HepG2 (cell line): Measurements from ENCODE around the gene STOML1. TPM values are rescaled to one million over a fixed set of nuclear protein-coding genes. Genes with fewer than 3 reads are reported as not detected.
A peak's percentile ranks its signal among the peaks of the same experiment; 100 is the strongest.

Source experiments
- AKAP8 ChIP-seq: sonication (generic); formaldehyde crosslinking; IDR thresholded peaks from 2 replicates; pipeline ENCODE4 v1.5.1; 2020; ENCODE audit warnings: mild to moderate bottlenecking, missing genetic modification reagents
- CAMTA2 ChIP-seq: sonication (generic); formaldehyde crosslinking; IDR thresholded peaks from 2 replicates; pipeline ENCODE4 v1.4.0; 2020; ENCODE audit warnings: mild to moderate bottlenecking, missing genetic modification reagents, borderline replicate concordance
- FUBP1 ChIP-seq: sonication (generic); formaldehyde crosslinking; IDR thresholded peaks from 2 replicates; pipeline ENCODE4 v1.5.1; 2020; ENCODE audit warnings: missing genetic modification reagents, mild to moderate bottlenecking, borderline replicate concordance
- MAF1 ChIP-seq: sonication (generic); formaldehyde crosslinking; IDR thresholded peaks from 2 replicates; pipeline ENCODE4 v1.5.0; 2020; ENCODE audit warnings: missing genetic modification reagents, borderline replicate concordance
- MTA3 ChIP-seq: sonication (generic); formaldehyde crosslinking; IDR thresholded peaks from 2 replicates; pipeline ENCODE4 v1.4.0; 2020; ENCODE audit warnings: missing genetic modification reagents
- MTF2 ChIP-seq: sonication (generic); formaldehyde crosslinking; IDR thresholded peaks from 2 replicates; pipeline ENCODE4 v1.5.0; 2020; ENCODE audit warnings: missing genetic modification reagents, borderline replicate concordance
- MXI1 ChIP-seq: IDR thresholded peaks from 3 replicates; pipeline ENCODE4 v1.6.1; 2012; ENCODE audit warnings: low read depth, low read length, inconsistent platforms, borderline replicate concordance
- PLSCR1 ChIP-seq: sonication (generic); formaldehyde crosslinking; IDR thresholded peaks from 2 replicates; pipeline ENCODE4 v1.5.0; 2020; ENCODE audit warnings: missing genetic modification reagents, mild to moderate bottlenecking, borderline replicate concordance
- PRDM4 ChIP-seq: sonication (generic); formaldehyde crosslinking; IDR thresholded peaks from 2 replicates; pipeline ENCODE4 v1.9.0; 2021; ENCODE audit warnings: missing genetic modification reagents, borderline replicate concordance
- SMC3 ChIP-seq: IDR thresholded peaks from 2 replicates; pipeline ENCODE4 v1.6.1; 2011; ENCODE audit warnings: low read length, improper control_type of control experiment
- ZC3H4 ChIP-seq: sonication (generic); formaldehyde crosslinking; IDR thresholded peaks from 2 replicates; pipeline ENCODE4 v1.4.0; 2020; ENCODE audit warnings: missing genetic modification reagents, borderline replicate concordance
- ZMYM3 ChIP-seq: sonication (generic); formaldehyde crosslinking; IDR thresholded peaks from 2 replicates; pipeline ENCODE4 v1.5.1; 2020; ENCODE audit warnings: mild to moderate bottlenecking, missing genetic modification reagents
- ZNF24 ChIP-seq: fragments of 450-650 bp; IDR thresholded peaks from 2 replicates; pipeline ENCODE4 v1.6.1; 2017; ENCODE audit warnings: antibody characterized with exemption, mild to moderate bottlenecking
- ZNF282 ChIP-seq: fragments of 450-650 bp; IDR thresholded peaks from 2 replicates; pipeline ENCODE4 v1.6.1; 2018; ENCODE audit not compliant: partially characterized antibody
- ZNF333 ChIP-seq: sonication (generic); formaldehyde crosslinking; IDR thresholded peaks from 2 replicates; pipeline ENCODE4 v1.4.0; 2020; ENCODE audit warnings: mild to moderate bottlenecking, missing genetic modification reagents, borderline replicate concordance
- ZNF558 ChIP-seq: sonication (generic); formaldehyde crosslinking; IDR thresholded peaks from 2 replicates; pipeline ENCODE4 v1.9.0; 2022; ENCODE audit warnings: mild to moderate bottlenecking, missing genetic modification reagents, borderline replicate concordance
- ZNF619 ChIP-seq: sonication (generic); formaldehyde crosslinking; IDR thresholded peaks from 2 replicates; pipeline ENCODE4 v1.4.0; 2020; ENCODE audit warnings: mild to moderate bottlenecking, missing genetic modification reagents
- ZNF660 ChIP-seq: sonication (generic); formaldehyde crosslinking; IDR thresholded peaks from 2 replicates; pipeline ENCODE4 v1.5.1; 2020; ENCODE audit warnings: mild to moderate bottlenecking, low read depth, missing genetic modification reagents, borderline replicate concordance
- polyA plus RNA-seq, 8 experiments: library from polyadenylated mRNA; depleted of rRNA in 3 of 8; stranded (reverse) in 7 of 8; unstranded in 1 of 8; fragments of >200 nt; fragmentation: Illumina TruSeq in 4 of 8; extraction: Trizol in 4 of 8; gene quantifications; 2 replicates each; pipeline versions ENCODE4 v1.2.1 to v1.2.3, GENCODE V29; 2011 to 2016; ENCODE audit warnings: low read depth in 4 of 8, missing spikeins in 1 of 8, mixed read lengths in 1 of 8; ENCODE audit not compliant: insufficient read depth in 1 of 8
- total RNA-seq, 5 experiments: library from RNA; depleted of rRNA; stranded (reverse); fragments of >200 nt; fragmentation: Illumina TruSeq; extraction: Trizol; gene quantifications; 2 replicates each; pipeline ENCODE4 v1.2.3, GENCODE V29; 2016; ENCODE audit warnings: low read depth in 1 of 5
- TF ChIP-seq, protein P1 (sequence below): sonication (generic); formaldehyde crosslinking; IDR thresholded peaks from 2 replicates; pipeline ENCODE4 v1.4.0; 2020; ENCODE audit warnings: missing genetic modification reagents, borderline replicate concordance
- TF ChIP-seq, protein P2 (sequence below): IDR thresholded peaks from 2 replicates; pipeline ENCODE4 v1.6.1; 2016; ENCODE audit warnings: control low read depth

Gene STOML1
- total and polyA plus RNA-seq, 2 of the 13 experiments (the other 11 are each of a cell fraction or from before 2014, with no cell fraction given) = 3.5 to 3.7 TPM

GRCh38 chr15:73994413-73994883 lies 2.4 kb upstream of the STOML1 start, which contains the start of gene PML (continued):
- TF ChIP-seq, protein P1, sequence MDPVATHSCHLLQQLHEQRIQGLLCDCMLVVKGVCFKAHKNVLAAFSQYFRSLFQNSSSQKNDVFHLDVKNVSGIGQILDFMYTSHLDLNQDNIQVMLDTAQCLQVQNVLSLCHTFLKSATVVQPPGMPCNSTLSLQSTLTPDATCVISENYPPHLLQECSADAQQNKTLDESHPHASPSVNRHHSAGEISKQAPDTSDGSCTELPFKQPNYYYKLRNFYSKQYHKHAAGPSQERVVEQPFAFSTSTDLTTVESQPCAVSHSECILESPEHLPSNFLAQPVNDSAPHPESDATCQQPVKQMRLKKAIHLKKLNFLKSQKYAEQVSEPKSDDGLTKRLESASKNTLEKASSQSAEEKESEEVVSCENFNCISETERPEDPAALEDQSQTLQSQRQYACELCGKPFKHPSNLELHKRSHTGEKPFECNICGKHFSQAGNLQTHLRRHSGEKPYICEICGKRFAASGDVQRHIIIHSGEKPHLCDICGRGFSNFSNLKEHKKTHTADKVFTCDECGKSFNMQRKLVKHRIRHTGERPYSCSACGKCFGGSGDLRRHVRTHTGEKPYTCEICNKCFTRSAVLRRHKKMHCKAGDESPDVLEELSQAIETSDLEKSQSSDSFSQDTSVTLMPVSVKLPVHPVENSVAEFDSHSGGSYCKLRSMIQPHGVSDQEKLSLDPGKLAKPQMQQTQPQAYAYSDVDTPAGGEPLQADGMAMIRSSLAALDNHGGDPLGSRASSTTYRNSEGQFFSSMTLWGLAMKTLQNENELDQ (CRISPR knock-in tag) = no peak
- TF ChIP-seq ZNF660 (CRISPR knock-in tag) (no peak), ZNF558 (CRISPR knock-in tag) (no peak), SMC3 (no peak), MXI1 (peak; percentile 69; the same call in 1 of the 3 replicates), AKAP8 (CRISPR knock-in tag) (no peak), ZMYM3 (CRISPR knock-in tag) (no peak), ZNF24 (no peak), ZNF333 (no peak), ZNF619 (CRISPR knock-in tag) (no peak), ZNF282 (no peak), CAMTA2 (no peak), PLSCR1 (CRISPR knock-in tag) (no peak), MTA3 (CRISPR knock-in tag) (no peak), MTF2 (no peak), FUBP1 (CRISPR knock-in tag) (no peak), MAF1 (no peak), ZC3H4 (CRISPR knock-in tag) (no peak), PRDM4 (CRISPR knock-in tag) (no peak)
- TF ChIP-seq, protein P2, sequence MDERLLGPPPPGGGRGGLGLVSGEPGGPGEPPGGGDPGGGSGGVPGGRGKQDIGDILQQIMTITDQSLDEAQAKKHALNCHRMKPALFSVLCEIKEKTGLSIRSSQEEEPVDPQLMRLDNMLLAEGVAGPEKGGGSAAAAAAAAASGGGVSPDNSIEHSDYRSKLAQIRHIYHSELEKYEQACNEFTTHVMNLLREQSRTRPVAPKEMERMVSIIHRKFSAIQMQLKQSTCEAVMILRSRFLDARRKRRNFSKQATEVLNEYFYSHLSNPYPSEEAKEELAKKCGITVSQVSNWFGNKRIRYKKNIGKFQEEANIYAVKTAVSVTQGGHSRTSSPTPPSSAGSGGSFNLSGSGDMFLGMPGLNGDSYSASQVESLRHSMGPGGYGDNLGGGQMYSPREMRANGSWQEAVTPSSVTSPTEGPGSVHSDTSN (CRISPR knock-in tag) = no peak
